Smooth muscle cell (in vitro differentiated cells): ENCODE measurements around the gene TRIM66. TPM values are rescaled to one million over a fixed set of nuclear protein-coding genes. Genes with fewer than 3 reads are reported as not detected.
A peak's percentile ranks its signal among the peaks of the same experiment; 100 is the strongest.

Source experiments
- DNase-seq: peaks from one replicate; lab custom pipeline; 2025; ENCODE audit not compliant: unreplicated experiment; lab: John Stamatoyannopoulos, UW
- H2AFZ ChIP-seq: fragments of 200-600 bp; sonication (generic); 2 replicates; pipeline ENCODE4 v1.6.0; 2016; ENCODE audit warnings: antibody characterized with exemption, low read depth, mild to moderate bottlenecking
- H3F3A ChIP-seq: fragments of 200-600 bp; sonication (generic); 2 replicates; pipeline ENCODE4 v1.6.0; 2017; ENCODE audit warnings: antibody characterized with exemption, low read depth
- H3K27ac ChIP-seq: fragments of 200-600 bp; sonication (generic); 2 replicates; pipeline ENCODE4 v1.5.1; 2016; ENCODE audit warnings: low read depth, mild to moderate bottlenecking
- H3K27me3 ChIP-seq: fragments of 200-600 bp; sonication (generic); 2 replicates; pipeline ENCODE4 v1.6.1; 2016; ENCODE audit warnings: low read depth, mild to moderate bottlenecking
- H3K36me3 ChIP-seq: fragments of 200-600 bp; sonication (generic); 2 replicates; pipeline ENCODE4 v1.5.1; 2016; ENCODE audit warnings: low read depth
- H3K4me1 ChIP-seq: fragments of 200-600 bp; sonication (generic); 2 replicates; pipeline ENCODE4 v1.5.1; 2016; ENCODE audit warnings: low read depth
- H3K4me2 ChIP-seq: fragments of 200-600 bp; sonication (generic); 2 replicates; pipeline ENCODE4 v1.6.0; 2016; ENCODE audit warnings: mild to moderate bottlenecking
- H3K4me3 ChIP-seq: fragments of 200-600 bp; sonication (generic); 2 replicates; pipeline ENCODE4 v1.5.1; 2016; ENCODE audit warnings: mild to moderate bottlenecking
- H3K79me2 ChIP-seq: fragments of 200-600 bp; sonication (generic); 2 replicates; pipeline ENCODE4 v1.6.0; 2016; ENCODE audit warnings: low read depth, mild to moderate bottlenecking
- H3K9ac ChIP-seq: fragments of 200-600 bp; sonication (generic); 2 replicates; pipeline ENCODE4 v1.6.0; 2016; ENCODE audit warnings: low read depth
- H3K9me3 ChIP-seq: fragments of 200-600 bp; sonication (generic); replicated peaks from 2 replicates; pipeline ENCODE4 v1.5.1; 2016; ENCODE audit warnings: low read depth
- H4K20me1 ChIP-seq: fragments of 200-600 bp; sonication (generic); 2 replicates; pipeline ENCODE4 v1.6.0; 2016; ENCODE audit warnings: low read depth
- WGBS: methylation state at CpG from one replicate; pipeline ENCODE4 v1.1.7; 2016; ENCODE audit warnings: low lambda C conversion rate; 5-methylcytosine and 5-hydroxymethylcytosine counted together
- polyA plus RNA-seq: library from polyadenylated mRNA; unstranded; fragments of >200 nt; fragmentation: Nextera tagmentation; extraction: Ambion mirVana; gene quantifications from 2 replicates; pipeline ENCODE4 v1.2.1, GENCODE V29; 2016
- total RNA-seq: library from RNA; depleted of rRNA; stranded (reverse); fragments of >200 nt; gene quantifications from 2 replicates; pipeline ENCODE4 v1.2.3, GENCODE V29; 2014
- TF ChIP-seq, protein P1 (sequence below): fragments of 200-600 bp; sonication (generic); IDR thresholded peaks from 2 replicates; pipeline ENCODE4 v1.5.1; 2017; ENCODE audit warnings: borderline replicate concordance, mild to moderate bottlenecking, antibody characterized with exemption; ENCODE audit not compliant: insufficient read depth, poor library complexity, severe bottlenecking

Gene TRIM66
- total and polyA plus RNA-seq, 2 experiments from 2014 or later = 0.24 to 5.8 TPM

DNA sequence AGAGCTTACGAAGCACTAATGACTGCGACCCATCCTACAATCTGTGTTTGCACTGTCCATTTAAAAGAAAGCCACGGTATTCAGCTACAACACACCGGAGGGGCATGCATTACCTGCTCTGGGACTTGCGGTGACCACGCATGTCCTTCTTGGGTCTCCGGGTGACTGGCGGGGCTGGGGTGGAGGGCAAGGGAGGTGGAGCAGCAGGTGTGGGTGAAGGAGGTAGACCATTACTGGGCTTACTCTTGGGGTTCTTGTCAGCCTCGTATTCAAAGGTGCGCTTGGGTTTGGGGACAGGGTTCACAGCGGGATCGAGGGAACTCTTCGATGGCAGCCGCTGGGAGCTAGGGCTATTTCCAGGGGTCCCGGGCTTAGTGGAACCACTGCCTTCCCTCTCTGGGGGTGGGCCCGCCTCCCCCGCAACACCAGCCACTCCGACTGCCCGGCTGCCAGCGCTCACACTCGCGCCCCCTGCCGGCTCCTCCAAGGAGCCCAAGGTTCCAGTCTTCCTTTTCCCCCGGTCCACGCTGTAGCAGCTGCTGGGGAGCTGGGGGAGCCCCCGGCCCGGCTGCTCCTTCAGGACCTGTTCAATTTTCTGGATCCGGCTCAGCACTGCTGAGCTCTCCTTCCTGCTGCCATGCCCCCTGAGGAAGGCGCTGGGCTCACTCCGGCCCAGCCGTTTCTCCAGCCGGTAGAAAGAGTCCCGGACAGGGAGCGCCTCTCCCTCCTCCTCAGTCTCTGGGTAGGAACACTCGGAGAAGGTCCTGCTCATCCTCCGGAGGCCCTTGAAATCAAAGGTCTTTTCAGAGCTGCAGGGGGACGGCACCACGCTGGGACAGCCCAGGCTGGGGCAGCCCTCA, 47.6 kb upstream of the TRIM66 start:
- Histone ChIP-seq H3K4me3 (no peak overlapping the region), H3F3A (peaks cover 6% of the 10 kb centered on the region), H4K20me1 (peaks cover 96% of the 10 kb centered on the region), H3K4me1 (peaks cover 16% of the 10 kb centered on the region), H3K36me3 (peaks cover 4% of the 10 kb centered on the region), H3K27ac (peak overlapping the region; percentile 40), H3K27me3 (no peaks in the 10 kb centered on the region), H3K9ac (no peak overlapping the region), H3K79me2 (peaks cover 53% of the 10 kb centered on the region), H3K9me3 (no peaks in the 10 kb centered on the region), H2AFZ (no peak overlapping the region), H3K4me2 (no peak overlapping the region)
- DNase-seq = no peak
- 91% methylated on average over 36 of the region's 38 CpGs for WGBS
- TF ChIP-seq, protein P1, sequence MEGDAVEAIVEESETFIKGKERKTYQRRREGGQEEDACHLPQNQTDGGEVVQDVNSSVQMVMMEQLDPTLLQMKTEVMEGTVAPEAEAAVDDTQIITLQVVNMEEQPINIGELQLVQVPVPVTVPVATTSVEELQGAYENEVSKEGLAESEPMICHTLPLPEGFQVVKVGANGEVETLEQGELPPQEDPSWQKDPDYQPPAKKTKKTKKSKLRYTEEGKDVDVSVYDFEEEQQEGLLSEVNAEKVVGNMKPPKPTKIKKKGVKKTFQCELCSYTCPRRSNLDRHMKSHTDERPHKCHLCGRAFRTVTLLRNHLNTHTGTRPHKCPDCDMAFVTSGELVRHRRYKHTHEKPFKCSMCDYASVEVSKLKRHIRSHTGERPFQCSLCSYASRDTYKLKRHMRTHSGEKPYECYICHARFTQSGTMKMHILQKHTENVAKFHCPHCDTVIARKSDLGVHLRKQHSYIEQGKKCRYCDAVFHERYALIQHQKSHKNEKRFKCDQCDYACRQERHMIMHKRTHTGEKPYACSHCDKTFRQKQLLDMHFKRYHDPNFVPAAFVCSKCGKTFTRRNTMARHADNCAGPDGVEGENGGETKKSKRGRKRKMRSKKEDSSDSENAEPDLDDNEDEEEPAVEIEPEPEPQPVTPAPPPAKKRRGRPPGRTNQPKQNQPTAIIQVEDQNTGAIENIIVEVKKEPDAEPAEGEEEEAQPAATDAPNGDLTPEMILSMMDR = no peak

DNA sequence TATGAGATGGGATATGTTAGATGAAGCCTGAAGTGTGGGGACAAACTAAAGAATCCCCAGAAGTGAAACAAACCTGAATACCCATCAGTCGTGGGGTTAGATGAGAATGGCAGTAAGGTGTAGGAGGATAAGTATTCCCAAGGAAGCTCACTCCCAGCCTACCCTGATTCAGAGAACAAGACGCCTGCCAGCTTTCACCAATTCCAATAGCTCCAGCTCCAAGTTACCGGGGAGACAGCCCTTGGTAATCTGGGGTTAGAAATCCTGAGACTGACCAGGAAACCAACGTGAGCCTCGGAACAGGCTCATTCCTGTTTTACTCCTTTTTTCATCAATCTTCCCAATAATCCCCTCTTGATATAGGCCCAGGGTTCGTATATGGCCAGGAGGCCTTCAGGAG, 46.6 kb upstream of the TRIM66 start:
- Histone ChIP-seq H3K27ac (peak overlapping the region; percentile 40), H3K9ac (no peak overlapping the region), H3K4me2 (peak overlapping the region; percentile 55), H3K36me3 (peaks cover 4% of the 10 kb centered on the region), H2AFZ (no peak overlapping the region), H3K9me3 (no peaks in the 10 kb centered on the region), H3F3A (peaks cover 15% of the 10 kb centered on the region), H3K27me3 (no peaks in the 10 kb centered on the region), H4K20me1 (peaks cover 95% of the 10 kb centered on the region), H3K4me1 (peaks cover 16% of the 10 kb centered on the region), H3K79me2 (peaks cover 58% of the 10 kb centered on the region), H3K4me3 (no peak overlapping the region)
- WGBS = 77% methylated on average over 6 of the region's 6 CpGs
- TF ChIP-seq, protein P1 = no peak
- DNase-seq = no peak

DNA sequence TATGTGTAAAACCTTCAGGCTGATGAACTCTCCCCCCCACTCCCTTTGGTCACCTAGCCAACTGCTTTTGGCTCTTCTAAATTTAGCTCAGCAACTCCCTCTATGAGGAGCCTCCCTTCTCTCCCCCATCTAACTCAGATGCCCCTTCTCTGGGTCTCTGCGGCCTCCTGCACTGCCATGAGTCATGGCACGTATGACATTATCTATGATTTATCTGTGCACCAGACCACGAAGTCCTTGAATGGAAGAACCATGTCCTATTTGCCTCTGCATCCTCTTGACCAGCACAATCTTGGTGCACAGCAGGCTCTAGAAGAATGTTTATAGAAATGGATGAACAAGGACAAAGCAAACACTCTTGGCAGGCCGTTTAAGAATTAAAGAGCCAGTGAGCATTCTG, 46.1 kb upstream of the TRIM66 start:
- Histone ChIP-seq H3K4me2 (peak overlapping the region; percentile 55), H4K20me1 (peaks cover 90% of the 10 kb centered on the region), H3K4me1 (peaks cover 16% of the 10 kb centered on the region), H2AFZ (no peak overlapping the region), H3K79me2 (peaks cover 53% of the 10 kb centered on the region), H3K9ac (no peak overlapping the region), H3F3A (peaks cover 15% of the 10 kb centered on the region), H3K27ac (peak overlapping the region; percentile 40), H3K4me3 (no peak overlapping the region), H3K9me3 (no peaks in the 10 kb centered on the region), H3K36me3 (peaks cover 4% of the 10 kb centered on the region), H3K27me3 (no peaks in the 10 kb centered on the region)
- TF ChIP-seq, protein P1 = no peak
- WGBS = 16% methylated on average over 4 of the region's 4 CpGs
- DNase-seq = no peak

DNA sequence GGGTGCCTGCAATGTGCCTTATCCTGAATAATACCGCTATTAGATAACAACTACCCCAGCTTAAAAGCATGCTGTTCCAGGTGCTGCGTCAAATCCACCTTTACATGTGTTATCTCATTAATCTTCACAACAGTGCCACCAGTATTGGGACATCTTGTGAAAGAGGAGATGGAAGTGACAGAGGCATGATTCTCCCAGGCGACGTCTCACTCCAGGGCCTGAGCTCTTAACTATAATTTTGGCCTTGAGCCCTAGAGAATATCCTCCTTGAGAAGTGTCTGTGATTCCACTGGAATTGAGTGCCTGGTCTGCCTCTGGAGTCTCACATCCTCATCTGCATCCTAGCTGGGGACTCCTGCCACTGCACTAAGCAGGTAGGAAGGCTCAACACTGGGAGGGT, 43.9 kb upstream of the TRIM66 start:
- Histone ChIP-seq H3K4me2 (no peak overlapping the region), H3K27me3 (no peaks in the 10 kb centered on the region), H3K9ac (no peak overlapping the region), H3K36me3 (peaks cover 4% of the 10 kb centered on the region), H3K4me1 (peaks cover 23% of the 10 kb centered on the region), H3K79me2 (peaks cover 41% of the 10 kb centered on the region), H2AFZ (no peak overlapping the region), H3K9me3 (no peaks in the 10 kb centered on the region), H3K4me3 (no peak overlapping the region), H4K20me1 (peaks cover 75% of the 10 kb centered on the region), H3K27ac (no peak overlapping the region), H3F3A (peaks cover 25% of the 10 kb centered on the region)
- no peak for DNase-seq
- TF ChIP-seq, protein P1 = no peak
- 92% methylated on average over 4 of the region's 4 CpGs for WGBS
